H1 (cell line): ENCODE measurements around the gene SMAD6.

Experiments used
- CHD1 ChIP-seq: IDR thresholded peaks from 2 replicates; pipeline ENCODE4 v1.6.1; 2012; ENCODE audit warnings: low read depth, low read length, improper control_type of control experiment
- EZH2 ChIP-seq: fragments of 200-600 bp; sonication (generic); IDR thresholded peaks from 2 replicates; pipeline ENCODE4 v1.7.1; 2012; ENCODE audit warnings: low read depth, mild to moderate bottlenecking, moderate library complexity, low read length, inconsistent platforms; ENCODE audit not compliant: severe bottlenecking
- FOSL1 ChIP-seq: IDR thresholded peaks from 2 replicates; pipeline ENCODE4 v1.6.1; 2011; ENCODE audit warnings: mild to moderate bottlenecking, low read depth, low read length, moderate library complexity; ENCODE audit not compliant: insufficient read depth
- YY1 ChIP-seq: IDR thresholded peaks from 2 replicates; pipeline ENCODE4 v1.6.1; 2011; ENCODE audit warnings: low read depth, mild to moderate bottlenecking, low read length
- TF ChIP-seq, protein P1 (sequence below), 3 experiments: IDR thresholded peaks; 1 replicate in 2 of 3; 2 replicates in 1 of 3; pipeline versions ENCODE4 v1.5.1 to v1.6.1; 2011; ENCODE audit warnings: low read length in 3 of 3, mild to moderate bottlenecking in 3 of 3, inconsistent platforms in 2 of 3, low read depth in 1 of 3, moderate library complexity in 1 of 3; ENCODE audit not compliant: insufficient read depth in 1 of 3; ENCODE audit errors: control extremely low read depth in 1 of 3

DNA sequence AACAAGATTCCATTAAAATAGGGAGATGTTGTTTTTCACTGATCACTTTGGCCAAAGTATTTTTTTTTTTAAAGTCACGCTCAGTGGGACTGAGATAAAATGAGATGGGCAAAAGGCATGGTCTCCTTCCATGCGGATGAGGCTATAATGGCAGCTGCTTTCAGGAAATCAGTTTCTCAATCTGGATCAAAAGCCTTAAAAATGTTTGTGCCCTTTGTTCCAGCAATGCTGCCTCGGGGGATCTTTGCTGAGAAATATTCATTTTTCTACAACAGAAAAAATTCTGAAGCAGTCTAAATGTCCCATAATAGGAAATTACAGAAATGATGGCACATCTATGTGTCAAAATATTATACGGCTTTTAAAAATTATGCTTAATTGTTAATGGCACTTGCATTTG is 97.2 kb downstream of the SMAD6 start:
- TF ChIP-seq FOSL1 (no peak), YY1 (no peak), CHD1 (no peak), EZH2 (no peak)
- TF ChIP-seq, protein P1, sequence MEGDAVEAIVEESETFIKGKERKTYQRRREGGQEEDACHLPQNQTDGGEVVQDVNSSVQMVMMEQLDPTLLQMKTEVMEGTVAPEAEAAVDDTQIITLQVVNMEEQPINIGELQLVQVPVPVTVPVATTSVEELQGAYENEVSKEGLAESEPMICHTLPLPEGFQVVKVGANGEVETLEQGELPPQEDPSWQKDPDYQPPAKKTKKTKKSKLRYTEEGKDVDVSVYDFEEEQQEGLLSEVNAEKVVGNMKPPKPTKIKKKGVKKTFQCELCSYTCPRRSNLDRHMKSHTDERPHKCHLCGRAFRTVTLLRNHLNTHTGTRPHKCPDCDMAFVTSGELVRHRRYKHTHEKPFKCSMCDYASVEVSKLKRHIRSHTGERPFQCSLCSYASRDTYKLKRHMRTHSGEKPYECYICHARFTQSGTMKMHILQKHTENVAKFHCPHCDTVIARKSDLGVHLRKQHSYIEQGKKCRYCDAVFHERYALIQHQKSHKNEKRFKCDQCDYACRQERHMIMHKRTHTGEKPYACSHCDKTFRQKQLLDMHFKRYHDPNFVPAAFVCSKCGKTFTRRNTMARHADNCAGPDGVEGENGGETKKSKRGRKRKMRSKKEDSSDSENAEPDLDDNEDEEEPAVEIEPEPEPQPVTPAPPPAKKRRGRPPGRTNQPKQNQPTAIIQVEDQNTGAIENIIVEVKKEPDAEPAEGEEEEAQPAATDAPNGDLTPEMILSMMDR (IDR thresholded peaks at IDR 0.05; ENCODE audit: control extremely low read depth in 1 of 3, insufficient read depth in 1 of 3, low read depth in 1 of 3, low read length in 3 of 3): no peak
